ENCODE data around the gene DNAAF1. TPM values are rescaled to one million over a fixed set of nuclear protein-coding genes. Genes with fewer than 3 reads are reported as not detected.

Gene DNAAF1
- total RNA-seq (2012; rRNA removed) (not detected in 2 replicates), polyA plus RNA-seq (2012; rRNA removed) (0.05 TPM in 1 of 2 replicates, not detected in the other), Bru-seq, nascent RNA (percentile 3 among the genes with signal in this experiment), BruChase-seq, experiment 1, labeled RNA remaining after a 6-hour chase (percentile 5 among the genes with signal in this experiment), BruChase-seq, experiment 2, labeled RNA remaining after a 2-hour chase (percentile 9 among the genes with signal in this experiment)
- not detected in 2 replicates for polyA plus RNA-seq (2012; cell fraction: cytosol; rRNA removed)
- polyA plus RNA-seq (2012; cell fraction: nucleus; rRNA removed; ENCODE audit: low replicate concordance): 0.10 and 0.23 TPM in 2 replicates
- long read RNA-seq: 0 reads

DNA sequence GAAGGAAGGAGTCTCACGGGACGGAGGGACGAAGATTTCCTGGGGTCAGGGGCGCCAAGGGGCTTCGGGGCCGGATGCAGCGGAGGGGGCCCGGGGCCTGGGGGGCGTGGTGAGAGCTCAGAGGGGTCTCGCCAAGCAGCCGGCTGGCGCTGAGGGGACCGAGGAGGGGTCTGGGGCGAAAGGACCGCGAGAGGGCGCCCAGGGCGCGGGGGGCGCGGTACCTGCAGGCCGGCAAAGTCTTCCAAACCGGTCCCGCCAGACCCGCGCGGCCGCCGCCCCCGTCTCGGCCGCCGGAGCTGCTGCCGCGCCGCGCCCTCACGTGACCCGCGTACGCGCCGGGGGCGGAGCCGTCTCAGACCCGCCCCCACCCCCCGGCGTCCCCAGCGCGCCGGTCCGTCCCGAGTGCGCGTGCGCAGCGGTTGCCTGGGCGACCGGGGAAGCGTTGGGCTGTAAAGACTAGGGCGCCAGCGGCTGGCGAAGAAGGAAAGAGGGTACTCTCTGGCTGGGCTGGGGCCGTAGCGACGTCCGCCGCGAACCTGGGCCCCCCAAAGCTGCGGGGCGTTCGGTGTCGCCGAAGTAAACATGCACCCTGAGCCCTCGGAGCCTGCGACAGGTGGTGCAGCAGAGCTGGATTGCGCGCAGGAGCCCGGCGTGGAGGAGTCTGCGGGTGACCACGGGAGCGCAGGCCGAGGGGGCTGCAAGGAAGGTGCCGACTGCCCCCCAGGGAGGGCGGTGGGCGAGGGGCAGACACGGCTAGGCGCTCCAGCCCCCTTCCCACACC lies at the start of gene DNAAF1, which contains the start of gene HSDL1:
Gene DNAAF1 (plus strand): TSS at position 450 of the 781 bp plus-strand sequence. CDS start 133 bp downstream, at position 583.
Gene HSDL1 (minus strand): TSS at position 319 of the 781 bp plus-strand sequence. CDS start 13,856 bp downstream, outside the sequence.
- Histone ChIP-seq H3K23ac (ENCODE audit: low read depth, low read length) (peak within 1 kb of the TSS; percentile 92), H3K4me3 (ENCODE audit: insufficient read depth, low read depth, low read length) (peak within 1 kb of the TSS; percentile 99), H3K9me3 (ENCODE audit: control insufficient read depth, insufficient read depth, low read length) (no peaks in the 10 kb centered on the region), H3K27me3 (ENCODE audit: control insufficient read depth, insufficient read depth, low read length) (peaks cover 11% of the 10 kb centered on the region), H2AK5ac (ENCODE audit: low read depth, low read length) (no peak within 1 kb of the TSS), H3K4me1 (ENCODE audit: control insufficient read depth, insufficient read depth, low read length) (peaks cover 2% of the 10 kb centered on the region; the same call in 1 of the 2 replicates), H3K14ac (replicated peaks; ENCODE audit: low read depth, low read length) (no peak within 1 kb of the TSS; the same call in 1 of the 2 replicates), H3K4ac (ENCODE audit: low read depth, low read length) (peak within 1 kb of the TSS; percentile 67; the same call in 1 of the 2 replicates), H3K18ac (ENCODE audit: low read depth, low read length) (peak within 1 kb of the TSS; percentile 28; the same call in 1 of the 2 replicates), H4K20me1 (ENCODE audit: insufficient read depth, low read length) (peaks cover 5% of the 10 kb centered on the region; the same call in 1 of the 2 replicates), H2AK9ac (replicated peaks; ENCODE audit: low read depth, low read length, poor library complexity) (peak within 1 kb of the TSS; percentile 12), H2AFZ (replicated peaks; ENCODE audit: low read length, poor library complexity) (peak within 1 kb of the TSS; percentile 95), H4K91ac (ENCODE audit: insufficient read depth, low read depth, low read length) (no peak within 1 kb of the TSS; the same call in 1 of the 2 replicates), H3K9ac (ENCODE audit: low read depth, low read length) (peak within 1 kb of the TSS; percentile 75), H4K5ac (ENCODE audit: low read depth, low read length) (peak within 1 kb of the TSS; percentile 49), H3K36me3 (ENCODE audit: control insufficient read depth, insufficient read depth, low read length) (no peaks in the 10 kb centered on the region), H4K8ac (ENCODE audit: low read depth in 2 of 2, low read length in 2 of 2) (peak within 1 kb of the TSS in 1 of 2 experiments; percentile 38; a peak in 1 of 4 replicates), H3K79me1 (ENCODE audit: low read depth in 1 of 2, low read length in 2 of 2) (peaks cover 8 to 33% of the 10 kb centered on the region in 2 experiments; a peak in 3 of 4 replicates), H3K4me2 (ENCODE audit: low read depth, low read length) (peak within 1 kb of the TSS; percentile 98), H3K9me1 (ENCODE audit: insufficient read depth, low read length) (0 out of 2 replicates have a peak, but pooled peaks cover 3% of the 10 kb centered on the region), H2BK20ac (ENCODE audit: low read depth, low read length) (no peak within 1 kb of the TSS), H2BK5ac (ENCODE audit: low read depth, low read length, poor library complexity, severe bottlenecking) (no peak within 1 kb of the TSS), H3K27ac (ENCODE audit: insufficient read depth, low read length) (peak within 1 kb of the TSS; percentile 44), H2BK15ac (ENCODE audit: low read depth, low read length) (no peak within 1 kb of the TSS), H3K56ac (ENCODE audit: extremely low read depth, insufficient read depth, low read length) (peak within 1 kb of the TSS; percentile 61), H2BK120ac (ENCODE audit: low read depth, low read length) (no peak within 1 kb of the TSS)
- DNase-seq: peak; percentile 73
- peak; percentile 94 for ATAC-seq (ENCODE audit: low read depth)
- intact Hi-C loops (cut with micrococcal nuclease): no loop called here
- 0% methylated on average over 46 of the region's 89 CpGs; no CpG with 5 or more reads in 1 of the 2 experiments for WGBS, 2 experiments (ENCODE audit: extremely low coverage in 2 of 2, insufficient read length in 1 of 2)
- no TSS peak for BruUV-seq (replicated peaks)
- in situ Hi-C loops (cut with MboI; ENCODE audit: low sequenced_read_pairs): no loop called here
- ChIA-PET POLR2A (ENCODE audit: unreplicated experiment) (interaction anchor here (0.9 kb wide), 1 partner anchor 28 kb away, joined by 3 read pairs; the partner anchor contains the start of gene MBTPS1), CTCF (no interaction called here)
- dilution Hi-C loops (cut with HindIII; ENCODE audit: low sequenced_read_pairs, unreplicated experiment): no loop called here
- peak; percentile 98 for TF ChIP-seq USF2 (IDR thresholded peaks at IDR 0.05; ENCODE audit: low read depth, low read length)
- TF ChIP-seq, protein P1, sequence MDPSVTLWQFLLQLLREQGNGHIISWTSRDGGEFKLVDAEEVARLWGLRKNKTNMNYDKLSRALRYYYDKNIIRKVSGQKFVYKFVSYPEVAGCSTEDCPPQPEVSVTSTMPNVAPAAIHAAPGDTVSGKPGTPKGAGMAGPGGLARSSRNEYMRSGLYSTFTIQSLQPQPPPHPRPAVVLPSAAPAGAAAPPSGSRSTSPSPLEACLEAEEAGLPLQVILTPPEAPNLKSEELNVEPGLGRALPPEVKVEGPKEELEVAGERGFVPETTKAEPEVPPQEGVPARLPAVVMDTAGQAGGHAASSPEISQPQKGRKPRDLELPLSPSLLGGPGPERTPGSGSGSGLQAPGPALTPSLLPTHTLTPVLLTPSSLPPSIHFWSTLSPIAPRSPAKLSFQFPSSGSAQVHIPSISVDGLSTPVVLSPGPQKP (IDR thresholded peaks at IDR 0.05; ENCODE audit: borderline replicate concordance, low read depth, low read length): no peak
- no peak for TF ChIP-seq SMC3 (IDR thresholded peaks at IDR 0.05; ENCODE audit: low read depth, low read length)
- no peak for TF ChIP-seq RCOR1 (IDR thresholded peaks at IDR 0.05; ENCODE audit: insufficient replicate concordance, low read length)
- TF ChIP-seq CEBPB (IDR thresholded peaks at IDR 0.05; ENCODE audit: low read depth, low read length): no peak
- TF ChIP-seq MAZ (IDR thresholded peaks at IDR 0.05; ENCODE audit: borderline replicate concordance, low read depth, low read length): peak; percentile 70; the same call in 1 of the 2 replicates
- TF ChIP-seq NFE2L2 (IDR thresholded peaks at IDR 0.05; ENCODE audit: low read depth, low read length): no peak
- TF ChIP-seq, protein P2, sequence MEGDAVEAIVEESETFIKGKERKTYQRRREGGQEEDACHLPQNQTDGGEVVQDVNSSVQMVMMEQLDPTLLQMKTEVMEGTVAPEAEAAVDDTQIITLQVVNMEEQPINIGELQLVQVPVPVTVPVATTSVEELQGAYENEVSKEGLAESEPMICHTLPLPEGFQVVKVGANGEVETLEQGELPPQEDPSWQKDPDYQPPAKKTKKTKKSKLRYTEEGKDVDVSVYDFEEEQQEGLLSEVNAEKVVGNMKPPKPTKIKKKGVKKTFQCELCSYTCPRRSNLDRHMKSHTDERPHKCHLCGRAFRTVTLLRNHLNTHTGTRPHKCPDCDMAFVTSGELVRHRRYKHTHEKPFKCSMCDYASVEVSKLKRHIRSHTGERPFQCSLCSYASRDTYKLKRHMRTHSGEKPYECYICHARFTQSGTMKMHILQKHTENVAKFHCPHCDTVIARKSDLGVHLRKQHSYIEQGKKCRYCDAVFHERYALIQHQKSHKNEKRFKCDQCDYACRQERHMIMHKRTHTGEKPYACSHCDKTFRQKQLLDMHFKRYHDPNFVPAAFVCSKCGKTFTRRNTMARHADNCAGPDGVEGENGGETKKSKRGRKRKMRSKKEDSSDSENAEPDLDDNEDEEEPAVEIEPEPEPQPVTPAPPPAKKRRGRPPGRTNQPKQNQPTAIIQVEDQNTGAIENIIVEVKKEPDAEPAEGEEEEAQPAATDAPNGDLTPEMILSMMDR (conservative IDR thresholded peaks at IDR 0.05; ENCODE audit: low read depth, low read length): no peak; the same call in 1 of the 2 replicates
- TF ChIP-seq BHLHE40 (IDR thresholded peaks at IDR 0.05; ENCODE audit: low read depth, low read length): peak; percentile 94
- TF ChIP-seq RFX5 (IDR thresholded peaks at IDR 0.05; ENCODE audit: low read depth, low read length): no peak
- no peak for TF ChIP-seq FOS (IDR thresholded peaks at IDR 0.05; ENCODE audit: low read depth, low read length)
